ENCODE measurements around the gene INPPL1.

GRCh38 chr11:72259490-72259889, 34.9 kb downstream of the INPPL1 start:
- TF ChIP-seq CTCF (IDR thresholded peaks at IDR 0.05; ENCODE audit: low read depth, low read length) = no peak
- no peak for TF ChIP-seq POLR2A (IDR thresholded peaks at IDR 0.05; ENCODE audit: extremely low read depth, insufficient read length)
- TF ChIP-seq, protein P1, sequence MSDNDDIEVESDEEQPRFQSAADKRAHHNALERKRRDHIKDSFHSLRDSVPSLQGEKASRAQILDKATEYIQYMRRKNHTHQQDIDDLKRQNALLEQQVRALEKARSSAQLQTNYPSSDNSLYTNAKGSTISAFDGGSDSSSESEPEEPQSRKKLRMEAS (IDR thresholded peaks at IDR 0.05; ENCODE audit: low read depth, low read length) = no peak

Measured in NB4 (cell line).